Measurements from ENCODE around the gene LEMD1. TPM values are rescaled to one million over a fixed set of nuclear protein-coding genes. Genes with fewer than 3 reads are reported as not detected.

The LEMD1 gene
- total RNA-seq, 1 experiment from 2014 or later, result not detected

DNA sequence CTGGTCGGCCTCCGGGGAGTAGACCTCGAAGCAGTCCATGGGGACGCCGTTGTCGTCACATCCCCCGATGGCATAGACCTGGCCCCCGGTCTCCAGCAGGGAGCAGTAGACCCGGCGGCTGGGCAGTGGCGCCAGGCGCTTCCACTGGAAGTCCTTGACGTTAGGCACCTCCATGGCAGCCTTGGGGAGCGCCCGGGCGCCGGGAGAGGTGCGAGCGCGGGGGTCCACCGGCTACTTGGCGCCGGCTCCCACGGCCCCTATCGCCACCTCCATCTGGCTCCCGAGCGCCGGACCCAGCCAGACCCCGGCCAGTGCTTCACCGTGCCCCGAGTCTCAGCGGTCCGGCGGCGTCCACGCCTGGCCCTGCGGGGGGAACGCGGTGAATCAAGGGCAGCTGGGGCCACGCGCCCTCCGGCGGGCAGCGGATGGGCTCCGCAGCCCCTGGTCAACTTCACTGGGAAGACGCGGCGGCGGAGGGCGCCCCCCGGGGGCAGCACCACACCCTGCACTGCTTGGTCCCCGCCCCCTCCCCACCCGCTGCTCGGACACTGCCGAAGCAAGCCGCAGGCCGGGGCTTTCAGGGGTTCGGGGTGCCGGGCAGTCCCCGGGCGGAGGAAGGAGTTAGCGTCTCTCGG lies 78.3 kb downstream of the LEMD1 start:
- H3K36me3 ChIP-seq, result no peaks in the 10 kb centered on the region
- peaks cover 45% of the 10 kb centered on the region for H3K27me3 ChIP-seq (replicated peaks)
- H3K4me1 ChIP-seq (replicated peaks), result peaks cover 3% of the 10 kb centered on the region; the same call in 1 of the 2 replicates
- no peak overlapping the region for H3K4me3 ChIP-seq
- no peak for DNase-seq (ENCODE audit: low read depth in 1 of 2, low spot score in 2 of 2)
- no peaks in the 10 kb centered on the region for H3K9me3 ChIP-seq (replicated peaks)
- H3K27ac ChIP-seq, result no peak overlapping the region

DNA sequence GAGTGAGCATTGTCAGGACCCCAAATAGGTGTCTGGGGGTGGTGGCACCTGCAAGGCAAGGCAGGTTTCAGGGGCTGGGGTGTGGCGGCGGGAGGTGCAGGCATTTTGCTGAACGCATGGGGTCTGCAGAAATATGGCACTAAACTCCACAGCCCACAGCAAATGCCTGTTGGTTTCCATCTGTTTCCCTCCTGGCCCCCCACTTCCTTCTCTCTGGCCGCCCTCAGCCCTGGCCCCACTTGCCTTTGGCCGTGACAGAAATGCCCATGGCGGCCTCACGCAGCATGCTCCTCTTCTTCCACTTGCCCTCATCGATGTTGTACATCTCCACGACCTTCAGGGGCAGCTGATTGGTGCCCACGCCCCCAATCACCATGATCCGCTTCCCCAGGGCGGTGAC lies 78.9 kb downstream of the LEMD1 start:
- no peak for DNase-seq (ENCODE audit: low read depth in 1 of 2, low spot score in 2 of 2)
- Histone ChIP-seq H3K4me1 (replicated peaks) (peaks cover 3% of the 10 kb centered on the region; the same call in 1 of the 2 replicates), H3K27me3 (replicated peaks) (peaks cover 45% of the 10 kb centered on the region), H3K27ac (no peak overlapping the region), H3K36me3 (no peaks in the 10 kb centered on the region), H3K9me3 (replicated peaks) (no peaks in the 10 kb centered on the region), H3K4me3 (no peak overlapping the region)

DNA sequence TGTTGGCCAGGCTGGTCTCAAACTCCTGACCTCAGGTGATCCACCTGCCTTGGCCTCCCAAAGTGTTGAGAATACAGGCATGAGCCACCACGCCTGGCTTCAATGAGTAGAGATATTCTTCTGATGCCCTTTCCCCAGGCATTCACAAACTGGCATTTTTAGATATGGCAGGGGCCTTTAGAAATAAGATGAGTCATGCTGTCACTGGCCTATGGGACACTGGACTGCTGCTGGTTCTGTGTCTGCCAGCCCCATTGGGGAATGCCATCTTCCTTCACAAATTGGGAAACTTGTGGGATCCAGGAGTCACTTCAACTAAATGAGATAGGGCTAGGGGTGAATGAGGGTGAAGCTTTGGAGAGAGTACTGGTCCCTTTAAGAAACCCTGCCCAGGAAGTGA lies 81.2 kb downstream of the LEMD1 start:
- H3K27ac ChIP-seq, result no peak overlapping the region
- peaks cover 3% of the 10 kb centered on the region; the same call in 1 of the 2 replicates for H3K4me1 ChIP-seq (replicated peaks)
- H3K9me3 ChIP-seq (replicated peaks), result no peaks in the 10 kb centered on the region
- H3K4me3 ChIP-seq, result no peak overlapping the region
- peaks cover 29% of the 10 kb centered on the region for H3K27me3 ChIP-seq (replicated peaks)
- no peak for DNase-seq (ENCODE audit: low read depth in 1 of 2, low spot score in 2 of 2)
- no peaks in the 10 kb centered on the region for H3K36me3 ChIP-seq

DNA sequence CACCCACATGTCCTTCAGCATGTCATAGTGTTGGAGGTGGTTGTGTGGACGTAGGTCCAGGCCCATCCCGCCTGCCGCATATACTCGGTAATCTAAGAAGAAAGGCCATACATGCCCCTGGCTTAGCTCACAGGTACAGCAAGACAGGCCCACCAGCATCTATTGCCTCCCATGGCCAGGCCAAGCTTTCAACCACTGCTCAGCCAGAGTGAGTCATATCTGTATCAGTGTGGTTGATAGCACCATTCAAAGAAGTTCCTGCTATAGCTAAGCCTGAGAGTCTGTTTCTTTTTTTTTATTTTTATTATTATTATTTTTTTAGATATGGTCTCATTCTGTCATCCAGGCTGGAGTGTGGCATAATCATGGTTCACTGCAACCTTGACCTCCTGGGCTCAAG lies 82.1 kb downstream of the LEMD1 start:
- Histone ChIP-seq H3K27ac (no peak overlapping the region), H3K27me3 (replicated peaks) (peaks cover 19% of the 10 kb centered on the region), H3K4me3 (no peak overlapping the region), H3K9me3 (replicated peaks) (no peaks in the 10 kb centered on the region), H3K4me1 (replicated peaks) (peaks cover 3% of the 10 kb centered on the region; the same call in 1 of the 2 replicates), H3K36me3 (no peaks in the 10 kb centered on the region)
- DNase-seq (ENCODE audit: low read depth in 1 of 2, low spot score in 2 of 2), result no peak

DNA sequence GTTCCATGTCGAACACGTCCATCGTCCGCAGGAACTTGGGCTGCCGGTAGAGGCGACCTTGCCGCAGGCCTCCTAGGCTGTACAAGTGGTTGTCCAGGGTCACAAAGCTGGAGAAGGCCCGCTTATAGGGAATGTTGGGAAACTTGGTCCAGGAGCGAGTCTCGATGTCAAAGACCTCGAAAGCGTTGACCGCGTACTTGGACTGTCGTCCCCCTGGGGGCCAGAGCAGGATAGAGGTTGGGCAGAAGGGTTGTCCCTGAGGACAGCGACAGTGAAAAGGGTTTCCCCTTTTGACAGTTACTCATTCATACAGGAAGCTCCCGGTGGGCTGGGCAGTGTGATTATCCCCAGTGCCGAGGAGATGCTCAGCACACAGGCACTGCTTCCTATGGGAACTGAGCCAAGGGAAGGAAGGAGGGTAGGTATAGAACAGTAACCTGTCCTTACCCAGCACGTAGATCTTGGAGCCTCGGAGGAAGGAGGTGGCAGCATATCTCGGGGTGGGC lies 82.6 kb downstream of the LEMD1 start:
- Histone ChIP-seq H3K27me3 (replicated peaks) (peaks cover 14% of the 10 kb centered on the region), H3K36me3 (no peaks in the 10 kb centered on the region), H3K4me1 (replicated peaks) (peaks cover 3% of the 10 kb centered on the region; the same call in 1 of the 2 replicates), H3K27ac (no peak overlapping the region), H3K9me3 (replicated peaks) (no peaks in the 10 kb centered on the region), H3K4me3 (no peak overlapping the region)
- DNase-seq (ENCODE audit: low read depth in 1 of 2, low spot score in 2 of 2), result no peak

DNA sequence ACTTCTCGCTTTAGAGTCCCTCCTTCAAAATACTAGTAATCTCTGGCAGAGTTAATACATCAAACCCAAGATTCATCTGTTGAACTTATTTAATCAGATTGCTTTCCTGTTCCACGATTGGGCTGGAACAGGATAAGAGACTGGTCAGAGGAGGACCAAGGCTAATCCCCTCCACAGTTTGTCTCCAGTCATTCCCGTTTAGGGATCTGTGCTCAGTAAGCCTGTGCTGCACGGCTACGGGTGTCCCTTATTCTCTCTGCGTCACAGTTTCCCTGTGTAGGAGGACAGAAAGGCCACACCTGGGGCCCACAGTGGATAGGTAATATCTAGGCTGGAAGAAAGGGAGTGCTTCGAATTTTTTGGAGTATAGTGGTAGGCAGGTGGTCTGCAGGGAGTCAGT lies 83.8 kb downstream of the LEMD1 start:
- Histone ChIP-seq H3K36me3 (no peaks in the 10 kb centered on the region), H3K27ac (no peak overlapping the region), H3K4me3 (no peak overlapping the region), H3K27me3 (replicated peaks) (peaks cover 6% of the 10 kb centered on the region), H3K4me1 (replicated peaks) (no peaks in the 10 kb centered on the region), H3K9me3 (replicated peaks) (no peaks in the 10 kb centered on the region)
- DNase-seq (ENCODE audit: low read depth in 1 of 2, low spot score in 2 of 2), result no peak

DNA sequence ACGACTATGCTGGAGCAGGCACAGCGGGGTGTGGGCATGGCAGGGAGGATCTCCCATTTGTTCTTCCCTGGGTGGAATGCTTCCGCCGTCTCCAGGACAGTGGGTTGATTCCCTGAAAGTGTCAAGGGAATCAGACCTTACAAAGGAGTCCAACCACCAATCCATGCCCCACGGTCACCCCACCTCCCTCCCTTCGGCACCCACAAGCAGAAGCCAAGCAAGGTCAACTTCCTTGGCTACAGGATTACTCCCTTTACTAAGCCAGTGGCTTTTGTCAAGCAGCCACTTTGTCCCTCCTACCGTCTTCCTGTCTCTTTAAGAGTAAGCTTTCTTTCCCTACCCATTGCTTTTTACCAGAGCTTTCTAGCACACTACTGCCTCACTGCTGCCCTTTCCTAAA lies 84.4 kb downstream of the LEMD1 start:
- no peaks in the 10 kb centered on the region for H3K36me3 ChIP-seq
- H3K4me1 ChIP-seq (replicated peaks), result no peaks in the 10 kb centered on the region
- peaks cover 4% of the 10 kb centered on the region; the same call in 1 of the 2 replicates for H3K27me3 ChIP-seq (replicated peaks)
- DNase-seq (ENCODE audit: low read depth in 1 of 2, low spot score in 2 of 2), result no peak
- H3K4me3 ChIP-seq, result no peak overlapping the region
- H3K9me3 ChIP-seq (replicated peaks), result no peaks in the 10 kb centered on the region
- H3K27ac ChIP-seq, result no peak overlapping the region

GRCh38 chr1:205335692-205336091 lies 86.2 kb downstream of the LEMD1 start:
- Histone ChIP-seq H3K4me1 (replicated peaks) (no peaks in the 10 kb centered on the region), H3K9me3 (replicated peaks) (no peaks in the 10 kb centered on the region), H3K4me3 (no peak overlapping the region), H3K36me3 (no peaks in the 10 kb centered on the region), H3K27me3 (replicated peaks) (peaks cover 4% of the 10 kb centered on the region; the same call in 1 of the 2 replicates), H3K27ac (no peak overlapping the region)
- DNase-seq (ENCODE audit: low read depth in 1 of 2, low spot score in 2 of 2), result peak; percentile 71 to 84

- no peak overlapping the region for H3K27ac ChIP-seq
- H3K9me3 ChIP-seq (replicated peaks), result no peaks in the 10 kb centered on the region
- no peak for DNase-seq (ENCODE audit: low read depth in 1 of 2, low spot score in 2 of 2)
- H3K36me3 ChIP-seq, result no peaks in the 10 kb centered on the region
- peaks cover 4% of the 10 kb centered on the region; the same call in 1 of the 2 replicates for H3K27me3 ChIP-seq (replicated peaks)
- H3K4me3 ChIP-seq, result no peak overlapping the region
- H3K4me1 ChIP-seq (replicated peaks), result no peaks in the 10 kb centered on the region
These were observed 89.7 kb downstream of the LEMD1 start for GRCh38 chr1:205332015-205332791.

Other genes starting within 250 kb of the LEMD1 start
- gene DSTYK, start 210.4 kb downstream of the LEMD1 start, total RNA-seq (2014; rRNA removed; shearing (Covaris generic)), result 8.3 and 10.2 TPM in 2 replicates
- gene TMCC2, start 194.1 kb downstream of the LEMD1 start, total RNA-seq (2014; rRNA removed; shearing (Covaris generic)), result 8.2 and 10.3 TPM in 2 replicates
- gene NUAK2, start 100.3 kb downstream of the LEMD1 start, total RNA-seq (2014; rRNA removed; shearing (Covaris generic)), result 2.9 and 5.8 TPM in 2 replicates
- not detected in 2 replicates for gene KLHDC8A, start 65.1 kb downstream of the LEMD1 start, total RNA-seq (2014; rRNA removed; shearing (Covaris generic))
- not detected in 2 replicates for gene BLACAT1, start 34.0 kb upstream of the LEMD1 start, total RNA-seq (2014; rRNA removed; shearing (Covaris generic))
- gene CDK18, start 82.6 kb upstream of the LEMD1 start, total RNA-seq (2014; rRNA removed; shearing (Covaris generic)), result 0.05 TPM in 1 of 2 replicates, not detected in the other
- 11.6 and 18.4 TPM in 2 replicates for gene ELK4, start 210.0 kb upstream of the LEMD1 start, total RNA-seq (2014; rRNA removed; shearing (Covaris generic))